ENCODE data around the gene JMJD1C. TPM values are rescaled to one million over a fixed set of nuclear protein-coding genes. Genes with fewer than 3 reads are reported as not detected.
"Not testable (repeated sequence)": the region's sequence is repeated elsewhere in the genome, so short reads cannot be mapped to it uniquely, and the experiment has no call there.

Gene JMJD1C
- total RNA-seq, 2 experiments from 2014 or later, result 42.6 to 47.3 TPM

- intact Hi-C loops (cut with micrococcal nuclease), result no loop called here
- ChIA-PET POLR2A (no interaction called here), CTCF (interaction anchor here (0.6 to 0.9 kb wide), 2 partner anchors 99 to 175 kb away, joined by 3 read pairs; no protein-coding TSS in a partner anchor)
Measured at GRCh38 chr10:63384001-63384400, 81.8 kb downstream of the JMJD1C start.

GRCh38 chr10:63383141-63383540 is 82.6 kb downstream of the JMJD1C start:
- Mint-ChIP-seq H3K4me1 (ENCODE audit: low read depth) (peaks cover 33% of the 10 kb centered on the region), H3K4me3 (no peak overlapping the region), H3K36me3 (peaks cover 3% of the 10 kb centered on the region), H3K27ac (no peak overlapping the region), H3K27me3 (no peaks in the 10 kb centered on the region), H3K9me3 (no peaks in the 10 kb centered on the region)
- POLR2A ChIA-PET, result no interaction called here
- DNase-seq, result no peak
- intact Hi-C loops (cut with micrococcal nuclease), result no loop called here
- CTCF ChIA-PET, result interaction anchor here (0.6 kb wide), 1 partner anchor 316 kb away, joined by 3 read pairs; no protein-coding TSS in a partner anchor

More at GRCh38 chr10:63384001-63384400, 81.8 kb downstream of the JMJD1C start:
- peaks cover 39% of the 10 kb centered on the region for H3K4me1 Mint-ChIP-seq (ENCODE audit: low read depth)
- no peak overlapping the region for H3K4me3 Mint-ChIP-seq
- no peak for DNase-seq
- H3K27me3 Mint-ChIP-seq, result no peaks in the 10 kb centered on the region
- peaks cover 3% of the 10 kb centered on the region for H3K36me3 Mint-ChIP-seq
- no peak overlapping the region for H3K27ac Mint-ChIP-seq
- H3K9me3 Mint-ChIP-seq, result no peaks in the 10 kb centered on the region

GRCh38 chr10:63382066-63382465 is 83.7 kb downstream of the JMJD1C start:
- Mint-ChIP-seq H3K4me3 (no peak overlapping the region), H3K27ac (no peak overlapping the region), H3K9me3 (no peaks in the 10 kb centered on the region), H3K27me3 (no peaks in the 10 kb centered on the region), H3K36me3 (peaks cover 3% of the 10 kb centered on the region), H3K4me1 (ENCODE audit: low read depth) (peaks cover 24% of the 10 kb centered on the region)
- no peak for DNase-seq
- POLR2A ChIA-PET, result no interaction called here
- intact Hi-C loops (cut with micrococcal nuclease), result no loop called here
- CTCF ChIA-PET, result interaction anchor here (0.6 kb wide), 1 partner anchor 52 kb away, joined by 3 read pairs; no protein-coding TSS in a partner anchor

GRCh38 chr10:63377305-63377661 is 88.5 kb downstream of the JMJD1C start:
- H3K27ac Mint-ChIP-seq; H3K9me3 Mint-ChIP-seq; H3K27me3 Mint-ChIP-seq; H3K4me1 Mint-ChIP-seq (ENCODE audit: low read depth); intact Hi-C loops (cut with micrococcal nuclease); POLR2A ChIA-PET; H3K4me3 Mint-ChIP-seq; DNase-seq; H3K36me3 Mint-ChIP-seq: not testable (repeated sequence)
- CTCF ChIA-PET, result interaction anchor here (0.6 kb wide), 1 partner anchor 88 kb away, joined by 3 read pairs; no protein-coding TSS in a partner anchor

DNA sequence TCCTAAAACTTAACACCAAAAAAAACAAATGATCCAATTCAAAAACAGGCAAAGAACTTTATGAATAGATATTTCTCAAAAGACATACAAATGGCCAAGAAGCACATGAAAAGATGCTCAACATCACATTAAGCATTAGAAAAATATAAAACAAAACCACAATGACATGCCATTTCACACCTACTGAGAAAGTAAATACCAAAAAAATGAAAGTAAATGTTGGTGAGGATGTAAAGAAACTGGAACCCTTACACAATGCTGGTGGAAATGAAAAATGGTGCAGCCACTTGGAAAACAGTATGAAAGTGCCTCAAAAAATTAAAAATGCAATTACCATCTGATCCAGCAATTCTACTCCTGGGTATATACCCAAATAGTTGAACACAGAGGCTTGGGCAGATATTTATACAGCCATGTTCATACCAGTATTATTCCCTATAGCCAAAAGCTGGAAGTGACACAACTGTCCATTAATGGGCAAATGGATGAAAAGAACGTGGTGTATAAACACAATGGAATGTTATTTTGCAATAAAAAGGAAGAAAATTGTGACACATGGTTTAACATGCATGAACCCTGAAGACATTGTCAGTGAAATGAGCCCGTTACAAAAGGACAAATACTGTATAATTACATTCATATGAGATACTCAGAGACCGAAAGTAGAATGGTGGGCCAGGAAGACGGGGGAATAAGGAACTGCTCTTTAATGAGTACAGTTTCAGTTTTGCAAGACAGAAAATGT is 89.0 kb downstream of the JMJD1C start:
- Mint-ChIP-seq H3K36me3 (peaks cover 9% of the 10 kb centered on the region), H3K27me3 (no peaks in the 10 kb centered on the region), H3K9me3 (no peaks in the 10 kb centered on the region), H3K27ac (no peak overlapping the region), H3K4me3 (no peak overlapping the region), H3K4me1 (ENCODE audit: low read depth) (peaks cover 10% of the 10 kb centered on the region)
- DNase-seq, result no peak
- POLR2A ChIA-PET, result no interaction called here
- CTCF ChIA-PET, result interaction anchor here (0.6 kb wide), 1 partner anchor 88 kb away, joined by 3 read pairs; no protein-coding TSS in a partner anchor
- intact Hi-C loops (cut with micrococcal nuclease), result no loop called here

GRCh38 chr10:63375859-63376258 is 89.9 kb downstream of the JMJD1C start:
- Mint-ChIP-seq H3K9me3 (no peaks in the 10 kb centered on the region), H3K4me1 (ENCODE audit: low read depth) (peaks cover 10% of the 10 kb centered on the region), H3K36me3 (peaks cover 9% of the 10 kb centered on the region), H3K27ac (no peak overlapping the region), H3K27me3 (no peaks in the 10 kb centered on the region), H3K4me3 (no peak overlapping the region)
- intact Hi-C loops (cut with micrococcal nuclease), result no loop called here
- ChIA-PET POLR2A (no interaction called here), CTCF (no interaction called here)
- DNase-seq, result no peak

GRCh38 chr10:63375458-63375857 is 90.3 kb downstream of the JMJD1C start:
- CTCF ChIA-PET, result no interaction called here
- no peak overlapping the region for H3K4me3 Mint-ChIP-seq
- intact Hi-C loops (cut with micrococcal nuclease), result no loop called here

DNA sequence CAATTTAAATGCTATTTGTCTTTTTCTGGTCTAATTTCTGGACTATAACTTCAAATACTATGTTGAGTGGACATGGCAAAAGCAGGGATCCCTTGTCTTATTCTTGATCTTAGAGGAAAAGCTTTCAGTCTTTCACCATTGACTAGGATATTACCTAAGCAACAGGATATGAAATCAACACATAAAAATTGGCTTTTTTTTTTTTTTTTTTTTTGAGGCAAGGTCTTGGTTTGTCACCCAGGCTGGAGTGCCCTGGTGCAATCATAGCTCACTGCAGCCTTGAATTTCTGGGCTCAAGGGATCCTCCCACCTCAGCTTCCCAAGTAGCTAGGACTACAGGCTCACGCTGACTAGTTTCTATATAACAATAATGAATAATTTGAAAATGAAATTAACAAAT is 90.8 kb downstream of the JMJD1C start:
- ChIA-PET CTCF (no interaction called here), POLR2A (no interaction called here)
- Mint-ChIP-seq H3K27ac (no peak overlapping the region), H3K4me1 (ENCODE audit: low read depth) (peaks cover 10% of the 10 kb centered on the region), H3K9me3 (no peaks in the 10 kb centered on the region), H3K36me3 (peaks cover 7% of the 10 kb centered on the region), H3K27me3 (no peaks in the 10 kb centered on the region), H3K4me3 (no peak overlapping the region)
- intact Hi-C loops (cut with micrococcal nuclease), result no loop called here
- no peak for DNase-seq

More at GRCh38 chr10:63375458-63375857, 90.3 kb downstream of the JMJD1C start:
- POLR2A ChIA-PET, result no interaction called here
- DNase-seq, result no peak
- H3K4me1 Mint-ChIP-seq (ENCODE audit: low read depth), result peaks cover 10% of the 10 kb centered on the region
- H3K36me3 Mint-ChIP-seq, result peaks cover 9% of the 10 kb centered on the region
- H3K27me3 Mint-ChIP-seq, result no peaks in the 10 kb centered on the region
- H3K9me3 Mint-ChIP-seq, result no peaks in the 10 kb centered on the region
- H3K27ac Mint-ChIP-seq, result no peak overlapping the region

DNA sequence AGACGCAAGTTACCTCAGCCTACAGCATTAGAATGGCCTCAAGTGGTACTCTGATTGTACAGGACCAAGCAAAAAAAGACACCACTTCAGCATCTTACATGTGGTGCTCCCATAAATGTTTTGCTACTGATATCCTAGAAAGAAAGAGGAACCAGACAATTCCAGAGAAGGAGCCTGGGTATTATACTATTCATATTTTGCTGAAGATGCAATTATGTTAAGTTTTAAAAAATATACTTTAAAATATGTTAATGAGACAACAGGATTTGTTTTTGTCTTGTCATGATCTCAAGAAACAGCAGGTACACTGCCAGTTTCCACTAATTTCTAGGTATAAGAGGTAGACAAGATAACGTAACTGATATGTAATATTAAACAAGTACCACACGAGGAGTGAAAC is 92.6 kb downstream of the JMJD1C start:
- POLR2A ChIA-PET, result no interaction called here
- Mint-ChIP-seq H3K9me3 (no peaks in the 10 kb centered on the region), H3K27ac (no peak overlapping the region), H3K36me3 (peaks cover 7% of the 10 kb centered on the region), H3K27me3 (no peaks in the 10 kb centered on the region), H3K4me3 (no peak overlapping the region), H3K4me1 (ENCODE audit: low read depth) (peaks cover 10% of the 10 kb centered on the region)
- CTCF ChIA-PET, result no interaction called here
- DNase-seq, result no peak
- intact Hi-C loops (cut with micrococcal nuclease), result no loop called here

DNA sequence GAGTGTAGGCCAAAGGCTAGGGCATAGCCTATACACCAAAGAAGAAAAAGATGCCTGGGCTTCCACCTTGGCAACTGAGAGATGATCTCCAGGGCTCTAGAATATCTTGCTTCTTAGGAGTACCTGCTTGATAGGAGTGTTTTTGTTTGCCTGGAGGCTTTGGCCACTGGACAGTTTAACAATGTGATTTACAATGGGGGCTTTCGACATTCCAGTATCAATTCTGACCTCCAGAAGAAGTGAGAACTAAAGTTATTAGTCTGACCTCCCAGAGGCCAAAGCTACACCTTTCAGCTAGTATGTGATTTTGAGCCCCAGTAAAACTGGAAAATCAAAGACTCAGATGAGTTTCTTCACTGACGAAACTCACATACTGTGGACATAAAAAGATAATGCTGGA is 96.1 kb downstream of the JMJD1C start:
- H3K27me3 Mint-ChIP-seq, result no peaks in the 10 kb centered on the region
- POLR2A ChIA-PET, result no interaction called here
- H3K27ac Mint-ChIP-seq, result no peak overlapping the region
- H3K4me1 Mint-ChIP-seq (ENCODE audit: low read depth), result peaks cover 2% of the 10 kb centered on the region
- CTCF ChIA-PET, result no interaction called here
- no peaks in the 10 kb centered on the region for H3K9me3 Mint-ChIP-seq
- peaks cover 3% of the 10 kb centered on the region for H3K36me3 Mint-ChIP-seq
- intact Hi-C loops (cut with micrococcal nuclease), result no loop called here
- no peak for DNase-seq
- H3K4me3 Mint-ChIP-seq, result no peak overlapping the region

DNA sequence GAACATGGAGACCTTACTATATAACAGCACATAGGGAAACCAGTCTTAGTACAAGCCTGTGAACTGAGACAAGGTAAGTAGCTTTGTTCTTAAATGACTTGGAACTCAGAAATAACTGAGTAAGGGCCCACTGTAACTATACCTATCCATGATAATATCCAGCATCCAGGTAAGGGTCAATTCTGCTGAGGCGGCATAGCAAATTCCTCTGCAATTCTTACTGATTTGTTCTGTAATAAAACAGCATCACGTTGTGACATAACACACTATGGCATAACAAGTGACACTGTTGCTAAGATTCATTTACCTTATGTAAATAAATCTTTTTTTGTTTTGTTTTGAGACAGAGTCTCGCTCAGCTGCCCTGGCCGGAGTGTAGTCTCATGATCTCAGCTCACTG is 97.4 kb downstream of the JMJD1C start:
- H3K4me3 Mint-ChIP-seq, result no peak overlapping the region
- no peaks in the 10 kb centered on the region for H3K9me3 Mint-ChIP-seq
- DNase-seq, result no peak
- ChIA-PET CTCF (no interaction called here), POLR2A (no interaction called here)
- peaks cover 2% of the 10 kb centered on the region for H3K4me1 Mint-ChIP-seq (ENCODE audit: low read depth)
- no peaks in the 10 kb centered on the region for H3K27me3 Mint-ChIP-seq
- H3K36me3 Mint-ChIP-seq, result peaks cover 4% of the 10 kb centered on the region
- intact Hi-C loops (cut with micrococcal nuclease), result no loop called here
- H3K27ac Mint-ChIP-seq, result no peak overlapping the region

DNA sequence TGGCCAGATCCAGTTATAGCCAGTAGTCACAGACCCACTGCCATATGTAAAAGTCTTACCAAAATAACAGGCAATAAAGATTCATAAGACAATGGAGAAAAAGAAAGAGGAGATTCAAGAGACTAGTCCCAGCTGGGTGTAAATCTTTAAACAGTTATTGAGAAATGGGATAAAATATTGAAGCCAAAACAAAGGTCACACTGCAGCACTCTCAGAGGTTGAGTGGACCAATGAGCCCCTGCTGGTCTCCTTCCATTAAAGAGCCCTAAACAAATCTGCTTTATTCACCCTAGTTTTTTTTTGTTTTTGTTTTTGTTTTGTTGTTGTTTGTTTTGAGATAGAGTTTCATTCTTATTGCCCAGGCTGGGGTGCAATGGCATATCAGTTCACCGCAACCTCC is 98.8 kb downstream of the JMJD1C start:
- Mint-ChIP-seq H3K36me3 (peaks cover 1% of the 10 kb centered on the region), H3K27ac (no peak overlapping the region), H3K4me3 (no peak overlapping the region), H3K9me3 (no peaks in the 10 kb centered on the region), H3K27me3 (no peaks in the 10 kb centered on the region), H3K4me1 (ENCODE audit: low read depth) (peaks cover 2% of the 10 kb centered on the region)
- intact Hi-C loops (cut with micrococcal nuclease), result no loop called here
- ChIA-PET CTCF (no interaction called here), POLR2A (no interaction called here)
- no peak for DNase-seq

GRCh38 chr10:63365976-63366765 is 99.6 kb downstream of the JMJD1C start:
- peaks cover 1% of the 10 kb centered on the region for H3K36me3 Mint-ChIP-seq
- H3K4me1 Mint-ChIP-seq (ENCODE audit: low read depth), result peaks cover 2% of the 10 kb centered on the region
- intact Hi-C loops (cut with micrococcal nuclease), result no loop called here
- no peaks in the 10 kb centered on the region for H3K9me3 Mint-ChIP-seq
- ChIA-PET POLR2A (no interaction called here), CTCF (no interaction called here)
- DNase-seq, result no peak
- no peak overlapping the region for H3K27ac Mint-ChIP-seq
- no peaks in the 10 kb centered on the region for H3K27me3 Mint-ChIP-seq
- no peak overlapping the region for H3K4me3 Mint-ChIP-seq
